GM23338 (cell line): ENCODE data around the gene VAX1. TPM values are rescaled to one million over a fixed set of nuclear protein-coding genes. Genes with fewer than 3 reads are reported as not detected.
A peak's percentile ranks its signal among the peaks of the same experiment; 100 is the strongest.
"Not testable (repeated sequence)": the region's sequence is repeated elsewhere in the genome, so short reads cannot be mapped to it uniquely, and the experiment has no call there.

Source experiments
- ATAC-seq: fragments of 200-7000 bp; cut with Tn5 transposase; 3 replicates; pipeline ENCODE4 v1.9.1; 2020
- DNase-seq: peaks from one replicate; pipeline ENCODE4 v3.0.0-alpha.2; 2015; ENCODE audit warnings: low spot score
- H2AFZ ChIP-seq: fragments of 200-600 bp; sonication (generic); 2 replicates; pipeline ENCODE4 v1.8.0; 2016; ENCODE audit warnings: antibody characterized with exemption, mild to moderate bottlenecking, moderate library complexity
- H3F3A ChIP-seq: fragments of 200-600 bp; sonication (generic); replicated peaks from 2 replicates; pipeline ENCODE4 v1.8.0; 2017; ENCODE audit warnings: antibody characterized with exemption, mixed run types, low read depth
- H3K27ac ChIP-seq: fragments of 200-600 bp; sonication (generic); 2 replicates; pipeline ENCODE4 v1.6.1; 2016; ENCODE audit warnings: low read depth
- H3K27me3 ChIP-seq: fragments of 200-600 bp; sonication (generic); 2 replicates; pipeline ENCODE4 v1.8.0; 2016; ENCODE audit warnings: mild to moderate bottlenecking, mixed run types, moderate library complexity; ENCODE audit not compliant: insufficient read depth
- H3K36me3 ChIP-seq: fragments of 200-600 bp; sonication (generic); 2 replicates; pipeline ENCODE4 v1.8.0; 2016; ENCODE audit warnings: mild to moderate bottlenecking; ENCODE audit not compliant: insufficient read depth
- H3K4me1 ChIP-seq: fragments of 200-600 bp; sonication (generic); 2 replicates; pipeline ENCODE4 v1.8.0; 2016; ENCODE audit warnings: mild to moderate bottlenecking, moderate library complexity; ENCODE audit not compliant: insufficient read depth
- H3K4me2 ChIP-seq: fragments of 200-600 bp; sonication (generic); 2 replicates; pipeline ENCODE4 v1.7.1; 2017; ENCODE audit warnings: mixed run types
- H3K4me3 ChIP-seq: fragments of 200-600 bp; sonication (generic); 2 replicates; pipeline ENCODE4 v1.6.1; 2016; ENCODE audit warnings: mixed run types
- H3K79me2 ChIP-seq: fragments of 200-600 bp; sonication (generic); replicated peaks from 2 replicates; pipeline ENCODE4 v1.8.0; 2017; ENCODE audit warnings: mild to moderate bottlenecking; ENCODE audit not compliant: insufficient read depth
- H3K9me2 ChIP-seq: fragments of 200-600 bp; sonication (generic); 2 replicates; pipeline ENCODE4 v1.8.0; 2017; ENCODE audit not compliant: insufficient read depth
- H4K20me1 ChIP-seq: fragments of 200-600 bp; sonication (generic); replicated peaks from 2 replicates; pipeline ENCODE4 v1.8.0; 2017; ENCODE audit warnings: mild to moderate bottlenecking; ENCODE audit not compliant: insufficient read depth
- H3K27ac Mint-ChIP-seq: 2 replicates; pipeline ENCODE4 v1.8.0; 2020; ENCODE audit warnings: inconsistent platforms, mild to moderate bottlenecking, moderate library complexity, mixed read lengths
- H3K27me3 Mint-ChIP-seq: 3 replicates; pipeline ENCODE4 v1.8.0; 2022; ENCODE audit warnings: low read depth, mild to moderate bottlenecking, moderate library complexity, mixed read lengths, inconsistent platforms; ENCODE audit not compliant: insufficient read depth, poor library complexity
- H3K36me3 Mint-ChIP-seq: 3 replicates; pipeline ENCODE4 v1.8.0; 2021; ENCODE audit warnings: low read depth, mild to moderate bottlenecking, inconsistent platforms, moderate library complexity, mixed read lengths
- H3K4me1 Mint-ChIP-seq: 3 replicates; pipeline ENCODE4 v1.8.0; 2020; ENCODE audit warnings: mild to moderate bottlenecking, inconsistent platforms, mixed read lengths
- H3K4me3 Mint-ChIP-seq: 3 replicates; pipeline ENCODE4 v1.8.0; 2021; ENCODE audit warnings: moderate library complexity, mild to moderate bottlenecking, inconsistent platforms, mixed read lengths
- H3K9me3 Mint-ChIP-seq: 3 replicates; pipeline ENCODE4 v1.8.0; 2020; ENCODE audit warnings: moderate library complexity, mild to moderate bottlenecking, inconsistent platforms, mixed read lengths
- EZH2 ChIP-seq: fragments of 200-600 bp; sonication (generic); IDR thresholded peaks from one replicate; pipeline ENCODE4 v1.8.0; 2017; ENCODE audit warnings: antibody characterized with exemption, mild to moderate bottlenecking, low read depth; ENCODE audit not compliant: unreplicated experiment
- JUNB ChIP-seq: IDR thresholded peaks from one replicate; pipeline ENCODE4 v1.6.1; 2016; ENCODE audit warnings: antibody characterized with exemption; ENCODE audit not compliant: unreplicated experiment
- microRNA-seq: library from miRNA; unstranded; fragments of <30 nt; microRNA quantifications from one replicate; pipeline ENCODE4, GENCODE V29; 2017
- polyA plus RNA-seq: library from polyadenylated mRNA; unstranded; fragments of >200 nt; fragmentation: Nextera tagmentation; extraction: Ambion mirVana; gene quantifications from 2 replicates; pipeline ENCODE4 v1.2.1, GENCODE V29; 2016
- small RNA-seq: library from RNA; depleted of rRNA; stranded (forward); fragments of <200 nt; gene quantifications from one replicate; pipeline ENCODE3, GENCODE V24; 2014; ENCODE audit warnings: low replicate concordance
- total RNA-seq: library from RNA; depleted of rRNA; stranded (reverse); fragments of >200 nt; shearing (Covaris generic); gene quantifications from 2 replicates; pipeline ENCODE4 v1.2.3, GENCODE V29; 2014; rRNA removed
- TF ChIP-seq, protein P1 (sequence below): fragments of 250-450 bp; sonication (Bioruptor Pico); IDR thresholded peaks from 2 replicates; pipeline ENCODE4 v1.5.0; 2020; ENCODE audit warnings: mild to moderate bottlenecking, moderate library complexity

The VAX1 gene
- total and polyA plus RNA-seq, 2 experiments from 2014 or later = not detected

- TF ChIP-seq EZH2 (no peak), JUNB (no peak)
- TF ChIP-seq, protein P1, sequence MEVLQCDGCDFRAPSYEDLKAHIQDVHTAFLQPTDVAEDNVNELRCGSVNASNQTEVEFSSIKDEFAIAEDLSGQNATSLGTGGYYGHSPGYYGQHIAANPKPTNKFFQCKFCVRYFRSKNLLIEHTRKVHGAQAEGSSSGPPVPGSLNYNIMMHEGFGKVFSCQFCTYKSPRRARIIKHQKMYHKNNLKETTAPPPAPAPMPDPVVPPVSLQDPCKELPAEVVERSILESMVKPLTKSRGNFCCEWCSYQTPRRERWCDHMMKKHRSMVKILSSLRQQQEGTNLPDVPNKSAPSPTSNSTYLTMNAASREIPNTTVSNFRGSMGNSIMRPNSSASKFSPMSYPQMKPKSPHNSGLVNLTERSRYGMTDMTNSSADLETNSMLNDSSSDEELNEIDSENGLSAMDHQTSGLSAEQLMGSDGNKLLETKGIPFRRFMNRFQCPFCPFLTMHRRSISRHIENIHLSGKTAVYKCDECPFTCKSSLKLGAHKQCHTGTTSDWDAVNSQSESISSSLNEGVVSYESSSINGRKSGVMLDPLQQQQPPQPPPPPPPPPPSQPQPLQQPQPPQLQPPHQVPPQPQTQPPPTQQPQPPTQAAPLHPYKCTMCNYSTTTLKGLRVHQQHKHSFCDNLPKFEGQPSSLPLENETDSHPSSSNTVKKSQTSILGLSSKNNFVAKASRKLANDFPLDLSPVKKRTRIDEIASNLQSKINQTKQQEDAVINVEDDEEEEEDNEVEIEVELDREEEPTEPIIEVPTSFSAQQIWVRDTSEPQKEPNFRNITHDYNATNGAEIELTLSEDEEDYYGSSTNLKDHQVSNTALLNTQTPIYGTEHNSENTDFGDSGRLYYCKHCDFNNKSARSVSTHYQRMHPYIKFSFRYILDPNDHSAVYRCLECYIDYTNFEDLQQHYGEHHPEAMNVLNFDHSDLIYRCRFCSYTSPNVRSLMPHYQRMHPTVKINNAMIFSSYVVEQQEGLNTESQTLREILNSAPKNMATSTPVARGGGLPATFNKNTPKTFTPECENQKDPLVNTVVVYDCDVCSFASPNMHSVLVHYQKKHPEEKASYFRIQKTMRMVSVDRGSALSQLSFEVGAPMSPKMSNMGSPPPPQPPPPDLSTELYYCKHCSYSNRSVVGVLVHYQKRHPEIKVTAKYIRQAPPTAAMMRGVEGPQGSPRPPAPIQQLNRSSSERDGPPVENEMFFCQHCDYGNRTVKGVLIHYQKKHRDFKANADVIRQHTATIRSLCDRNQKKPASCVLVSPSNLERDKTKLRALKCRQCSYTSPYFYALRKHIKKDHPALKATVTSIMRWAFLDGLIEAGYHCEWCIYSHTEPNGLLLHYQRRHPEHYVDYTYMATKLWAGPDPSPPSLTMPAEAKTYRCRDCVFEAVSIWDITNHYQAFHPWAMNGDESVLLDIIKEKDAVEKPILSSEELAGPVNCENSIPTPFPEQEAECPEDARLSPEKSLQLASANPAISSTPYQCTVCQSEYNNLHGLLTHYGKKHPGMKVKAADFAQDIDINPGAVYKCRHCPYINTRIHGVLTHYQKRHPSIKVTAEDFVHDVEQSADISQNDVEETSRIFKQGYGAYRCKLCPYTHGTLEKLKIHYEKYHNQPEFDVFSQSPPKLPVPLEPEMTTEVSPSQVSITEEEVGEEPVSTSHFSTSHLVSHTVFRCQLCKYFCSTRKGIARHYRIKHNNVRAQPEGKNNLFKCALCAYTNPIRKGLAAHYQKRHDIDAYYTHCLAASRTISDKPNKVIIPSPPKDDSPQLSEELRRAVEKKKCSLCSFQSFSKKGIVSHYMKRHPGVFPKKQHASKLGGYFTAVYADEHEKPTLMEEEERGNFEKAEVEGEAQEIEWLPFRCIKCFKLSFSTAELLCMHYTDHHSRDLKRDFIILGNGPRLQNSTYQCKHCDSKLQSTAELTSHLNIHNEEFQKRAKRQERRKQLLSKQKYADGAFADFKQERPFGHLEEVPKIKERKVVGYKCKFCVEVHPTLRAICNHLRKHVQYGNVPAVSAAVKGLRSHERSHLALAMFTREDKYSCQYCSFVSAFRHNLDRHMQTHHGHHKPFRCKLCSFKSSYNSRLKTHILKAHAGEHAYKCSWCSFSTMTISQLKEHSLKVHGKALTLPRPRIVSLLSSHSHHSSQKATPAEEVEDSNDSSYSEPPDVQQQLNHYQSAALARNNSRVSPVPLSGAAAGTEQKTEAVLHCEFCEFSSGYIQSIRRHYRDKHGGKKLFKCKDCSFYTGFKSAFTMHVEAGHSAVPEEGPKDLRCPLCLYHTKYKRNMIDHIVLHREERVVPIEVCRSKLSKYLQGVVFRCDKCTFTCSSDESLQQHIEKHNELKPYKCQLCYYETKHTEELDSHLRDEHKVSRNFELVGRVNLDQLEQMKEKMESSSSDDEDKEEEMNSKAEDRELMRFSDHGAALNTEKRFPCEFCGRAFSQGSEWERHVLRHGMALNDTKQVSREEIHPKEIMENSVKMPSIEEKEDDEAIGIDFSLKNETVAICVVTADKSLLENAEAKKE (CRISPR knock-in tag) = no peak
- Mint-ChIP-seq H3K27ac (no peak overlapping the region), H3K27me3 (peaks cover 3% of the 10 kb centered on the region), H3K4me3 (no peak overlapping the region), H3K9me3 (peaks cover 8% of the 10 kb centered on the region; the same call in 1 of the 3 replicates), H3K36me3 (0 out of 3 replicates have a peak, but pooled peaks cover 5% of the 10 kb centered on the region), H3K4me1 (peaks cover 2% of the 10 kb centered on the region)
- ATAC-seq (no peak), DNase-seq (no peak)
- Histone ChIP-seq H3K27ac (no peak overlapping the region), H3K36me3 (no peaks in the 10 kb centered on the region), H3F3A (no peaks in the 10 kb centered on the region), H3K4me3 (no peak overlapping the region), H3K4me1 (no peaks in the 10 kb centered on the region), H3K9me2 (no peaks in the 10 kb centered on the region), H2AFZ (no peak overlapping the region), H3K27me3 (no peaks in the 10 kb centered on the region), H3K4me2 (no peak overlapping the region), H3K79me2 (no peaks in the 10 kb centered on the region), H4K20me1 (no peaks in the 10 kb centered on the region)
Measured at GRCh38 chr10:117086546-117086945, 51.5 kb downstream of the VAX1 start.

DNA sequence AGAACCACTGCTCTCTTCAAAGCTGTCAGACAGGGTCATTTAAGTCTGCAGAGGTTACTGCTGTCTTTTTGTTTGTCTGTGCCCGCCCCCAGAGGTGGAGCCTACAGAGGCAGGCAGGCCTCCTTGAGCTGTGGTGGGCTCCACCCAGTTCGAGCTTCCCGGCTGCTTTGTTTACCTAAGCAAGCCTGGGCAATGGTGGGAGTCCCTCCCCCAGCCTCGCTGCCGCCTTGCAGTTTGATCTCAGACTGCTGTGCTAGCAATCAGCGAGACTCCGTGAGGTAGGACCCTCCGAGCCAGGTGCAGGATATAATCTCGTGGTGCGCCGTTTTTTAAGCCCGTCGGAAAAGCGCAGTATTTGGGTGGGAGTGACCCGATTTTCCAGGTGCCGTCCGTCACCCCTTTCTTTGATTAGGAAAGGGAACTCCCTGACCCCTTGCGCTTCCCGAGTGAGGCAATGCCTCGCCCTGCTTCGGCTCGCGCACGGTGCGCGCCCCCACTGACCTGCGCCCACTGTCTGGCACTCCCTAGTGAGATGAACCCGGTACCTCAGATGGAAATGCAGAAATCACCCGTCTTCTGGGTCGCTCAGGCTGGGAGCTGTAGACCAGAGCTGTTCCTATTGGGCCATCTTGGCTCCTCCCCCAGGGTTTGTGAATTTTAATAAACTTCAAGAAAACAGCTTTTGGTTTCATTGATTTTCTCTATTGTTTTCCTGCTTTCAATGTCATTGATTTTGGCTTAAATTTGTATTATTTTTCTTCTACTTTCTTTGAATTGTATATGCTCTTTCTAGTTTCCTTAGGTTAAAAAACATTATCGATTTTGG, 53.4 kb downstream of the VAX1 start:
- not testable (repeated sequence) for H3K27ac Mint-ChIP-seq, H3K9me3 Mint-ChIP-seq, H3K36me3 ChIP-seq, H3K4me1 Mint-ChIP-seq, H3K27ac ChIP-seq, H3K9me2 ChIP-seq, H3K27me3 ChIP-seq, H3K79me2 ChIP-seq, H3K36me3 Mint-ChIP-seq, H3K4me1 ChIP-seq, ATAC-seq, H3F3A ChIP-seq, H3K27me3 Mint-ChIP-seq, H4K20me1 ChIP-seq
- Histone ChIP-seq H3K4me2 (peak overlapping the region; percentile 65), H3K4me3 (peak overlapping the region; percentile 54), H2AFZ (peak overlapping the region; percentile 86)
- H3K4me3 Mint-ChIP-seq = peak overlapping the region; percentile 71
- peak; percentile 26 for DNase-seq

Small RNA genes lying within 50 kb of the gene (microRNA-seq; reads per million reads assigned to microRNA genes)
- not detected for gene MIR3663

Small RNA genes lying within 50 kb of the gene (small RNA-seq; reads per million reads assigned to genes)
- gene MIR3663 = not detected

Other genes with a start within 250 kb of the VAX1 start
- 6.7 and 8.8 TPM in 2 replicates for gene SHTN1, start 133.1 kb downstream of the VAX1 start, total RNA-seq
- gene SHTN1, start 133.1 kb downstream of the VAX1 start, polyA plus RNA-seq = 6.7 and 8.0 TPM in 2 replicates
- not detected in 2 replicates for gene KCNK18, start 59.2 kb upstream of the VAX1 start, total RNA-seq
- gene KCNK18, start 59.2 kb upstream of the VAX1 start, polyA plus RNA-seq = not detected in 2 replicates
- 7.8 and 8.7 TPM in 2 replicates for gene SLC18A2, start 102.8 kb upstream of the VAX1 start, total RNA-seq
- gene SLC18A2, start 102.8 kb upstream of the VAX1 start, polyA plus RNA-seq = 4.3 TPM in 2 replicates
- 28.6 and 30.2 TPM in 2 replicates for gene PDZD8, start 237.2 kb upstream of the VAX1 start, total RNA-seq
- gene PDZD8, start 237.2 kb upstream of the VAX1 start, polyA plus RNA-seq = 8.4 and 11.4 TPM in 2 replicates